H1 (cell line): ENCODE data around the gene CYP2W1. TPM values are rescaled to one million over a fixed set of nuclear protein-coding genes. Genes with fewer than 3 reads are reported as not detected.

ENCODE experiments used
- CTCF ChIA-PET: fragments of 300-600 bp; sonication (Branson Sonifier 250); formaldehyde crosslinking; loops from one replicate; lab custom pipeline; 2021; ENCODE audit not compliant: partially characterized antibody; lab: Charles Lee
- POLR2A ChIA-PET: fragments of 300-600 bp; sonication (Branson Sonifier 250); formaldehyde crosslinking; loops from one replicate; lab custom pipeline; 2021; ENCODE audit warnings: inconsistent platforms; ENCODE audit not compliant: partially characterized antibody; lab: Charles Lee
- DNase-seq, 2 experiments: peaks; one replicate each; pipeline versions ENCODE4 v3.0.0 to v3.0.0-alpha.2; 2010 to 2022; ENCODE audit warnings: low spot score in 2 of 2, low read depth in 1 of 2, mixed read lengths in 1 of 2
- FAIRE-seq: peaks from 2 replicates; lab custom pipeline; 2011; peaks lifted over from hg19 to GRCh38; lab: Jason Lieb, UNC
- H2AFZ ChIP-seq: 2 replicates; pipeline ENCODE4 v1.8.1; 2012; ENCODE audit warnings: low read length, inconsistent platforms
- H2AK5ac ChIP-seq: 2 replicates; pipeline ENCODE4 v1.6.1; 2013; ENCODE audit warnings: low read depth, low read length
- H2BK120ac ChIP-seq: replicated peaks from 2 replicates; pipeline ENCODE3; 2013; ENCODE audit warnings: low read depth, low read length, inconsistent platforms
- H2BK12ac ChIP-seq: 2 replicates; pipeline ENCODE4 v1.6.1; 2013; ENCODE audit warnings: low read depth, low read length
- H2BK15ac ChIP-seq: 2 replicates; pipeline ENCODE4 v1.6.1; 2013; ENCODE audit warnings: low read length
- H2BK20ac ChIP-seq: 2 replicates; pipeline ENCODE4 v1.6.1; 2013; ENCODE audit warnings: low read length
- H2BK5ac ChIP-seq: 2 replicates; pipeline ENCODE4 v1.6.1; 2013; ENCODE audit warnings: low read depth, low read length
- H3K14ac ChIP-seq: 2 replicates; pipeline ENCODE4 v1.6.1; 2013; ENCODE audit warnings: inconsistent platforms; ENCODE audit not compliant: insufficient read length
- H3K18ac ChIP-seq: 2 replicates; pipeline ENCODE4 v1.6.1; 2013; ENCODE audit warnings: low read length; ENCODE audit errors: extremely low read depth
- H3K23ac ChIP-seq: 2 replicates; pipeline ENCODE4 v1.6.1; 2013; ENCODE audit warnings: inconsistent platforms; ENCODE audit not compliant: insufficient read length
- H3K23me2 ChIP-seq: 2 replicates; pipeline ENCODE4 v1.6.1; 2013; ENCODE audit warnings: low read depth, low read length
- H3K27ac ChIP-seq: 2 replicates; pipeline ENCODE4 v1.6.1; 2011; ENCODE audit warnings: low read depth, low read length, inconsistent platforms
- H3K27me3 ChIP-seq, 4 experiments: replicated peaks in 1 of 4; 1 replicate in 1 of 4; 2 replicates in 3 of 4; pipeline versions ENCODE4 v1.6.1 to v1.8.1; 2011 to 2013; ENCODE audit warnings: low read length in 3 of 4, mild to moderate bottlenecking in 3 of 4, inconsistent platforms in 2 of 4, mixed read lengths in 2 of 4, moderate library complexity in 1 of 4; ENCODE audit not compliant: control insufficient read depth in 3 of 4, insufficient read depth in 3 of 4; ENCODE audit errors: extremely low read depth in 1 of 4
- H3K36me3 ChIP-seq, 4 experiments: 2 replicates each; pipeline versions ENCODE4 v1.6.1 to v1.8.1; 2011 to 2013; ENCODE audit warnings: mild to moderate bottlenecking in 4 of 4, low read length in 3 of 4, moderate library complexity in 2 of 4, control low read depth in 1 of 4, inconsistent platforms in 1 of 4; ENCODE audit not compliant: insufficient read depth in 4 of 4, control insufficient read depth in 2 of 4
- H3K4ac ChIP-seq: replicated peaks from 2 replicates; pipeline ENCODE3; 2013; ENCODE audit warnings: low read length, low read depth, mixed read lengths, inconsistent platforms; ENCODE audit not compliant: insufficient read length
- H3K4me1 ChIP-seq, 4 experiments: replicated peaks in 1 of 4; 1 replicate in 1 of 4; 2 replicates in 3 of 4; pipeline versions ENCODE4 v1.6.1 to v1.8.1; 2011 to 2013; ENCODE audit warnings: low read length in 3 of 4, inconsistent platforms in 2 of 4, mixed read lengths in 1 of 4; ENCODE audit not compliant: insufficient read depth in 4 of 4, control insufficient read depth in 3 of 4
- H3K4me2 ChIP-seq, 2 experiments: 2 replicates each; pipeline versions ENCODE4 v1.6.1 to v1.8.1; 2011 to 2013; ENCODE audit warnings: low read depth in 2 of 2, low read length in 2 of 2, control low read depth in 1 of 2, inconsistent platforms in 1 of 2, mild to moderate bottlenecking in 1 of 2; ENCODE audit not compliant: insufficient read depth in 1 of 2
- H3K4me3 ChIP-seq, 4 experiments: fragments of 200-600, 300-600 bp in 1 of 4; sonication (generic), shearing (Covaris generic), sonication (Bioruptor Twin) in 1 of 4; 2 replicates each; pipeline versions ENCODE4 v1.5.1 to v1.8.1; 2011 to 2016; ENCODE audit warnings: low read length in 4 of 4, low read depth in 3 of 4, control low read depth in 2 of 4, inconsistent platforms in 2 of 4, mild to moderate bottlenecking in 2 of 4, mixed read lengths in 1 of 4, moderate library complexity in 1 of 4; ENCODE audit not compliant: insufficient read depth in 2 of 4; ENCODE audit errors: extremely low read depth in 1 of 4
- H3K56ac ChIP-seq: replicated peaks from 2 replicates; pipeline ENCODE3; 2013; ENCODE audit warnings: low read depth, mild to moderate bottlenecking, mixed read lengths, low read length, inconsistent platforms; ENCODE audit not compliant: insufficient read length
- H3K79me1 ChIP-seq: 2 replicates; pipeline ENCODE4 v1.6.1; 2013; ENCODE audit warnings: low read depth, low read length, control low read depth
- H3K79me2 ChIP-seq, 2 experiments: 2 replicates each; pipeline versions ENCODE4 v1.6.1 to v1.8.1; 2012 to 2013; ENCODE audit warnings: low read length in 2 of 2, mild to moderate bottlenecking in 2 of 2, inconsistent platforms in 1 of 2; ENCODE audit not compliant: insufficient read depth in 2 of 2, control insufficient read depth in 1 of 2
- H3K9ac ChIP-seq, 4 experiments: replicated peaks in 1 of 4; 1 replicate in 1 of 4; 2 replicates in 3 of 4; pipeline versions ENCODE4 v1.6.1 to v1.8.1; 2011 to 2013; ENCODE audit warnings: low read depth in 3 of 4, low read length in 3 of 4, control low read depth in 2 of 4, mild to moderate bottlenecking in 2 of 4, moderate library complexity in 2 of 4, inconsistent platforms in 1 of 4; ENCODE audit errors: extremely low read depth in 1 of 4
- H3K9me3 ChIP-seq, 2 experiments: 2 replicates each; pipeline versions ENCODE4 v1.6.1 to v1.8.1; 2012 to 2013; ENCODE audit warnings: mild to moderate bottlenecking in 2 of 2, moderate library complexity in 2 of 2, control low read depth in 1 of 2, inconsistent platforms in 1 of 2, low read depth in 1 of 2, low read length in 1 of 2, mixed read lengths in 1 of 2; ENCODE audit not compliant: insufficient read depth in 2 of 2
- H4K20me1 ChIP-seq, 2 experiments: replicated peaks in 1 of 2; 2 replicates each; pipeline versions ENCODE3 to v1.8.1; 2011 to 2013; ENCODE audit warnings: inconsistent platforms in 2 of 2, low read length in 2 of 2, mild to moderate bottlenecking in 1 of 2; ENCODE audit not compliant: insufficient read depth in 2 of 2, control insufficient read depth in 1 of 2
- H4K5ac ChIP-seq: 2 replicates; pipeline ENCODE4 v1.6.1; 2013; ENCODE audit warnings: low read length, low read depth, mixed read lengths, inconsistent platforms; ENCODE audit not compliant: insufficient read length
- H4K8ac ChIP-seq: 2 replicates; pipeline ENCODE4 v1.8.0; 2013; ENCODE audit warnings: mild to moderate bottlenecking, moderate library complexity, low read length, inconsistent platforms; ENCODE audit not compliant: insufficient read depth; ENCODE audit errors: extremely low read depth
- H4K91ac ChIP-seq: replicated peaks from 2 replicates; pipeline ENCODE3; 2013; ENCODE audit warnings: low read length, mixed read lengths, inconsistent platforms; ENCODE audit not compliant: insufficient read length
- ASH2L ChIP-seq: fragments of 200-600, 300-600 bp; sonication (generic); IDR thresholded peaks from one replicate; pipeline ENCODE4 v1.7.1; 2017; ENCODE audit warnings: low read length
- BACH1 ChIP-seq: IDR thresholded peaks from 2 replicates; pipeline ENCODE4 v1.6.1; 2012; ENCODE audit warnings: low read length, improper control_type of control experiment
- GTF2F1 ChIP-seq: IDR thresholded peaks from 2 replicates; pipeline ENCODE4 v1.6.1; 2012; ENCODE audit warnings: low read depth, low read length, improper control_type of control experiment, borderline replicate concordance
- JUN ChIP-seq: IDR thresholded peaks from 2 replicates; pipeline ENCODE4 v1.6.1; 2011; ENCODE audit warnings: low read depth, mild to moderate bottlenecking, improper control_type of control experiment, low read length
- KDM4A ChIP-seq: IDR thresholded peaks from one replicate; pipeline ENCODE4 v1.7.1; 2012; ENCODE audit warnings: low read depth, mild to moderate bottlenecking, moderate library complexity, low read length, inconsistent platforms; ENCODE audit not compliant: severe bottlenecking
- MAFK ChIP-seq: IDR thresholded peaks from 2 replicates; pipeline ENCODE4 v1.6.1; 2012; ENCODE audit warnings: low read depth, mild to moderate bottlenecking, improper control_type of control experiment, low read length
- NANOG ChIP-seq: IDR thresholded peaks from 2 replicates; pipeline ENCODE4 v1.6.1; 2011; ENCODE audit warnings: low read length, low read depth, mild to moderate bottlenecking, inconsistent platforms; ENCODE audit not compliant: insufficient read depth, poor library complexity, severe bottlenecking
- NRF1 ChIP-seq: IDR thresholded peaks from 2 replicates; pipeline ENCODE4 v1.6.1; 2011; ENCODE audit warnings: mild to moderate bottlenecking, low read depth, low read length, improper control_type of control experiment
- RXRA ChIP-seq: IDR thresholded peaks from 2 replicates; pipeline ENCODE4 v1.6.1; 2011; ENCODE audit warnings: low read depth, mild to moderate bottlenecking, low read length, moderate library complexity; ENCODE audit not compliant: insufficient read depth
- SP1 ChIP-seq: IDR thresholded peaks from 2 replicates; pipeline ENCODE4 v1.6.1; 2011; ENCODE audit warnings: low read depth, low read length
- ZNF274 ChIP-seq: IDR thresholded peaks from 2 replicates; pipeline ENCODE4 v1.7.0; 2012; ENCODE audit warnings: low read length, borderline replicate concordance; ENCODE audit errors: extremely low read depth
- WGBS, 2 experiments: shearing (Covaris generic) in 1 of 2; methylation state at CpG; one replicate each; pipeline versions ENCODE4 v1.1.6 to v1.1.7; 2013 to 2015; ENCODE audit warnings: low lambda C conversion rate in 2 of 2, mixed read lengths in 2 of 2, inconsistent platforms in 1 of 2, low coverage in 1 of 2, missing lambda C conversion rate in 1 of 2; ENCODE audit not compliant: insufficient replicate concordance in 2 of 2, insufficient coverage in 1 of 2, insufficient read length in 1 of 2; ENCODE audit errors: extremely low coverage in 1 of 2, missing lambda C conversion rate in 1 of 2; 5-methylcytosine and 5-hydroxymethylcytosine counted together
- polyA plus RNA-seq, 7 experiments: library from polyadenylated mRNA; depleted of rRNA in 3 of 7; stranded (reverse) in 5 of 7; unstranded in 2 of 7; fragments of >200 nt in 5 of 7; fragments of 200-250 nt in 2 of 7; gene quantifications; 1 replicate in 5 of 7; 2 replicates in 1 of 7; 4 replicates in 1 of 7; pipeline versions ENCODE4 v1.2.1 to v1.2.3, GENCODE V29; 2011 to 2013; ENCODE audit warnings: missing spikeins in 2 of 7, mixed read lengths in 2 of 7
- total RNA-seq: library from RNA; stranded (reverse); fragmentation: NEBNext Ultra II Directional; extraction: Animal tissue kit (Norgen Biotek cat#: 25700); gene quantifications from 2 replicates; pipeline ENCODE4 v1.2.1, GENCODE V29; 2021
- TF ChIP-seq, protein P1 (sequence below): IDR thresholded peaks from 2 replicates; pipeline ENCODE4 v1.6.1; 2012; ENCODE audit warnings: inconsistent platforms

CYP2W1 gene
- total and polyA plus RNA-seq, 2 of the 8 experiments (the other 6 are each of a cell fraction or from before 2014, with no cell fraction given) = not detected

DNA sequence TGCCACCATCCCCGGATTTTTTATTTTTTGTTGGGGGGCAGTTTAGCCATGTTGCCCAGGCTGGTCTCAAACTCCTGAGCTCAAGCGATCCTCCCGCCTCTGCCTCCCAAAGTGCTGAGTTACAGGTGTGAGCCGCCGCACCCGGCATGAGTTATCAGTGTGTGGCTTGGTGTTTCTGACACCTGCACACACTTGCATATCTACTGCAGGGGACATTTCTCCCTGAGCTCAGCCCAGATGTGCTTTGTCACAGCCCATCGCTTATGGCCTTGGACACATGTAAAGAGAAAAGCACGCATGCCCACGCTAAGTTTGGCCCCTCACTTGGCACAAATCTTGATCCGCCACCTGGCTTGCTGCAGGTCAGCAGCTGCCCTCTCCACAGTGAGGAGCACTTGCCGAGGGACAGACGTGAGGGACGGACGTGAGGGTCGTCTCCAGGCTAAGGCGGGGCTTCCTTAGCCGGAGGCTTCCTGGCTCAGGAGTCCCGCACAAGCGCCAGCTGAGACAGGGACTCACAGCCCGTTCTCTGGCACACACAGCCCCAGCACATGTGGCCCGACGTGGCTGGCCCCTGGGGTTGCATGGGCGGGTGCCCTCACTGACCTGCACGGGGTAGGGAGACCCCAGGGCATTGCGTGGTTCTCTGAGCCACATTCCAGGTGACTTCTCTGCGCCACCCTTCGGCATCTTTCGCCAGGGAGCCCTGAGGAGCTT is 11.8 kb downstream of the CYP2W1 start:
- no peak overlapping the region for H2BK5ac ChIP-seq
- no peak overlapping the region for H4K91ac ChIP-seq
- H3K79me2 ChIP-seq = no peaks in the 10 kb centered on the region
- no peaks in the 10 kb centered on the region for H3K79me1 ChIP-seq
- no peak for FAIRE-seq
- no peak overlapping the region for H3K56ac ChIP-seq
- no peak overlapping the region for H3K9ac ChIP-seq
- H3K23me2 ChIP-seq = no peaks in the 10 kb centered on the region
- no peak overlapping the region for H2BK15ac ChIP-seq
- H3K27me3 ChIP-seq = no peaks in the 10 kb centered on the region
- no peaks in the 10 kb centered on the region for H3K9me3 ChIP-seq
- H2AK5ac ChIP-seq = no peak overlapping the region
- no peak overlapping the region for H2AFZ ChIP-seq
- no peak overlapping the region for H3K27ac ChIP-seq
- no peak overlapping the region for H3K4ac ChIP-seq
- no peak overlapping the region for H3K23ac ChIP-seq
- POLR2A ChIA-PET = interaction anchor here (0.7 to 2.2 kb wide), 6 partner anchors 30 to 104 kb away, joined by 3 to 7 read pairs (median 4); no protein-coding TSS in a partner anchor
- no peak overlapping the region for H2BK12ac ChIP-seq
- 90% methylated on average over 28 of the region's 28 CpGs; no CpG with 5 or more reads in 1 of the 2 experiments for WGBS, 2 experiments
- no peak overlapping the region for H2BK20ac ChIP-seq
- no peak for DNase-seq
- no peak overlapping the region for H3K18ac ChIP-seq
- no peak overlapping the region for H3K4me2 ChIP-seq
- no peak overlapping the region for H2BK120ac ChIP-seq
- CTCF ChIA-PET = interaction anchor here (0.6 to 10.0 kb wide), 28 partner anchors 9 to 189 kb away, joined by 3 to 143 read pairs (median 10); partner anchors contain the start of genes COX19, CYP2W1 and GPR146
- H3K14ac ChIP-seq = no peak overlapping the region
- H3K4me3 ChIP-seq = no peak overlapping the region
- no peak overlapping the region for H4K5ac ChIP-seq
- no peaks in the 10 kb centered on the region for H3K36me3 ChIP-seq
- peaks cover 0 to 6% (median 2%) of the 10 kb centered on the region in 4 experiments; a peak in 3 of 7 replicates for H3K4me1 ChIP-seq
- H4K20me1 ChIP-seq = peaks cover 0 to under 1% of the 10 kb centered on the region in 2 experiments
- no peak overlapping the region for H4K8ac ChIP-seq
- TF ChIP-seq ASH2L = no peak
- no peak for TF ChIP-seq NANOG
- TF ChIP-seq KDM4A = no peak
- TF ChIP-seq NRF1 = no peak
- no peak for TF ChIP-seq MAFK
- no peak for TF ChIP-seq ZNF274
- TF ChIP-seq, protein P1, sequence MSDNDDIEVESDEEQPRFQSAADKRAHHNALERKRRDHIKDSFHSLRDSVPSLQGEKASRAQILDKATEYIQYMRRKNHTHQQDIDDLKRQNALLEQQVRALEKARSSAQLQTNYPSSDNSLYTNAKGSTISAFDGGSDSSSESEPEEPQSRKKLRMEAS = no peak
- TF ChIP-seq JUN = no peak
- TF ChIP-seq BACH1 = no peak
- no peak for TF ChIP-seq GTF2F1
- no peak for TF ChIP-seq SP1
- TF ChIP-seq RXRA = no peak
